PFSK-1 (cell line): Measurements from ENCODE around the gene TGIF2.

Experiments used
- FOXP2 ChIP-seq: optimal IDR thresholded peaks from 2 replicates; pipeline ENCODE3; 2011; ENCODE audit warnings: borderline replicate concordance, control low read depth, inconsistent platforms; ENCODE audit not compliant: insufficient read depth; ENCODE audit errors: extremely low read length, extremely low read depth
- POLR2AphosphoS5 ChIP-seq: IDR thresholded peaks from 2 replicates; pipeline ENCODE4 v1.6.1; 2012; ENCODE audit warnings: low read depth, mild to moderate bottlenecking, control low read depth, low read length, moderate library complexity
- SIN3A ChIP-seq: IDR thresholded peaks from 2 replicates; pipeline ENCODE4 v1.6.1; 2012; ENCODE audit warnings: mild to moderate bottlenecking, low read length, moderate library complexity, borderline replicate concordance; ENCODE audit not compliant: insufficient read depth
- TAF1 ChIP-seq: IDR thresholded peaks from 2 replicates; pipeline ENCODE4 v1.6.1; 2012; ENCODE audit warnings: low read length, control low read depth, borderline replicate concordance; ENCODE audit not compliant: insufficient read depth
- TF ChIP-seq, protein P1 (sequence below), 2 experiments: IDR thresholded peaks; 2 replicates each; pipeline versions ENCODE4 v1.6.1 to v1.8.0; 2011 to 2012; ENCODE audit warnings: low read depth in 2 of 2, low read length in 2 of 2, control low read depth in 1 of 2, inconsistent platforms in 1 of 2, mild to moderate bottlenecking in 1 of 2, moderate library complexity in 1 of 2; ENCODE audit not compliant: insufficient read depth in 1 of 2

The TGIF2 gene

GRCh38 chr20:36541227-36541767 lies 32.1 kb upstream of the TGIF2 start, which contains the start of gene MYL9:
Gene MYL9, plus strand, starts transcription at chr20:36541519. Its CDS starts 3,366 bp downstream, at chr20:36544885.
- TF ChIP-seq, protein P1, sequence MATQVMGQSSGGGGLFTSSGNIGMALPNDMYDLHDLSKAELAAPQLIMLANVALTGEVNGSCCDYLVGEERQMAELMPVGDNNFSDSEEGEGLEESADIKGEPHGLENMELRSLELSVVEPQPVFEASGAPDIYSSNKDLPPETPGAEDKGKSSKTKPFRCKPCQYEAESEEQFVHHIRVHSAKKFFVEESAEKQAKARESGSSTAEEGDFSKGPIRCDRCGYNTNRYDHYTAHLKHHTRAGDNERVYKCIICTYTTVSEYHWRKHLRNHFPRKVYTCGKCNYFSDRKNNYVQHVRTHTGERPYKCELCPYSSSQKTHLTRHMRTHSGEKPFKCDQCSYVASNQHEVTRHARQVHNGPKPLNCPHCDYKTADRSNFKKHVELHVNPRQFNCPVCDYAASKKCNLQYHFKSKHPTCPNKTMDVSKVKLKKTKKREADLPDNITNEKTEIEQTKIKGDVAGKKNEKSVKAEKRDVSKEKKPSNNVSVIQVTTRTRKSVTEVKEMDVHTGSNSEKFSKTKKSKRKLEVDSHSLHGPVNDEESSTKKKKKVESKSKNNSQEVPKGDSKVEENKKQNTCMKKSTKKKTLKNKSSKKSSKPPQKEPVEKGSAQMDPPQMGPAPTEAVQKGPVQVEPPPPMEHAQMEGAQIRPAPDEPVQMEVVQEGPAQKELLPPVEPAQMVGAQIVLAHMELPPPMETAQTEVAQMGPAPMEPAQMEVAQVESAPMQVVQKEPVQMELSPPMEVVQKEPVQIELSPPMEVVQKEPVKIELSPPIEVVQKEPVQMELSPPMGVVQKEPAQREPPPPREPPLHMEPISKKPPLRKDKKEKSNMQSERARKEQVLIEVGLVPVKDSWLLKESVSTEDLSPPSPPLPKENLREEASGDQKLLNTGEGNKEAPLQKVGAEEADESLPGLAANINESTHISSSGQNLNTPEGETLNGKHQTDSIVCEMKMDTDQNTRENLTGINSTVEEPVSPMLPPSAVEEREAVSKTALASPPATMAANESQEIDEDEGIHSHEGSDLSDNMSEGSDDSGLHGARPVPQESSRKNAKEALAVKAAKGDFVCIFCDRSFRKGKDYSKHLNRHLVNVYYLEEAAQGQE (IDR thresholded peaks at IDR 0.05; ENCODE audit: insufficient read depth in 1 of 2, low read depth in 2 of 2, low read length in 2 of 2), result no peak
- TF ChIP-seq FOXP2 (no peak), SIN3A (no peak), POLR2AphosphoS5 (no peak), TAF1 (no peak)

DNA sequence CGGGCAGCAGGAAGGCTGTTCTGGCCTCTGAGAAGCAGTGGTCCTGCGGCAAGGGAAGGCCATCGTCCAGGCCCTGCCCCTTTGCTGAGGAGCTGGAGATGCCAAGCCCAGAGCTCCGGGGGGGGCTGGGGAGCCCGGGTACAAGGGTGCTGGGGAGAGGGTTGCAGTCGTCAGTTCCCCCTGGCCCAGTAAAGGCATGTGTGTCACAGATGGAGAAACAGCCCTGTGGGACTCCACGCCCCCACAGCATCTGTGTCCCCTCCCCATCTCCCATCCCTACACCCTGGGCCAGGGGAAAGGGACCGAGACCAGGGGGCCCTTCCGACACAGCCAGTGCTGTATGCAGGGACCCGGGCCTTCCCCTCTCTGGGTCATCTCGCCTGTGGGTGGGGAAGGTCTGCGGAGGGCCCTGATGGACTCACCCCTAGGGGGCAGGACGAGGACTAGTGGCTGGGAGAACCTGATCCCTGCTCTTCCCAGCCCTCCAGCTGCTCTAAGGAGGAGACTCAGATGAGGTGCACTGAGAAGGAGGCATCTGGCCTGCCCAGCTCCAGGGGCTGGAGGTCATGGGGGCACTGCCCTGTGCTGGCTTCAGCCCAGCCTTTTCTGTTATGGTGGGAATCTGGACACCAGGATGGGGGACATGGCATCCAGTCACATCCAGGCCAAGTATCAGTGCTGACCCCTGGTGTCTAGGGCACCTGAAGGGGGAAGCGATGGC lies 31.5 kb upstream of the TGIF2 start:
- TF ChIP-seq FOXP2 (no peak), SIN3A (no peak), POLR2AphosphoS5 (no peak), TAF1 (no peak)
- TF ChIP-seq, protein P1 (IDR thresholded peaks at IDR 0.05; ENCODE audit: insufficient read depth in 1 of 2, low read depth in 2 of 2, low read length in 2 of 2), result no peak

DNA sequence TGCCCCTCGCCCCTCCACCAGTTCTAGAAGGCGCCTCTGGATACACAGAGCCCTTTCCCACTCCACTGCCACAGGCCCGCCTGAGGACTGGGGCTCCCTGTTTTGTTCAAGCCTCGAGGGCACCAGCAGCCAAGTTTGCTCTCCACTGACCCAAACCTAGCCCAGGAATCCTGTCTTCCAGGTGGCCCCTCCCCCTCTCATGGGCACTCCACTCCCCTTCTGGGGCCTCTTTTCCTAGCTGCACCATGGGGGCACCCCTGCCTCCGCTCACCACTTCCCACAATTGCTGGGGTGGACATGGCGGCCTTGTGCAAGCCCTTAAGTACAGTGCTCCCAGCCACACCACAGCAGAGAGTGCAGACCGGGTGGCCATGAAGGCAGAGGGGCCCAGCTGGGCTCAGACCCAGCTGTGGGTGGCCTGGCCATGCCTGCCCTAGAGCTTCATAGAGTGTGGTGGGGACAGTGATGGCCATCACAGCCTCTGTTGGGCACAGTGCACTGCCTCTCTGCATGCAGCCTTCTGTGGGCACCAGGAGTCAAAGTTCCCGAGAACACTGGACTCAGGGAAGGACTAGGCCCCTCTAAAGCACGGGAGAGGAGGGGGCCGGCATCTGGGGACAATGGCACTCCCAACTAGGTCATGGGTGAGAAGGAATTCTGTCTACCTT lies 30.7 kb upstream of the TGIF2 start:
- TF ChIP-seq FOXP2 (no peak), POLR2AphosphoS5 (no peak), SIN3A (no peak), TAF1 (no peak)
- TF ChIP-seq, protein P1 (IDR thresholded peaks at IDR 0.05; ENCODE audit: insufficient read depth in 1 of 2, low read depth in 2 of 2, low read length in 2 of 2), result no peak

DNA sequence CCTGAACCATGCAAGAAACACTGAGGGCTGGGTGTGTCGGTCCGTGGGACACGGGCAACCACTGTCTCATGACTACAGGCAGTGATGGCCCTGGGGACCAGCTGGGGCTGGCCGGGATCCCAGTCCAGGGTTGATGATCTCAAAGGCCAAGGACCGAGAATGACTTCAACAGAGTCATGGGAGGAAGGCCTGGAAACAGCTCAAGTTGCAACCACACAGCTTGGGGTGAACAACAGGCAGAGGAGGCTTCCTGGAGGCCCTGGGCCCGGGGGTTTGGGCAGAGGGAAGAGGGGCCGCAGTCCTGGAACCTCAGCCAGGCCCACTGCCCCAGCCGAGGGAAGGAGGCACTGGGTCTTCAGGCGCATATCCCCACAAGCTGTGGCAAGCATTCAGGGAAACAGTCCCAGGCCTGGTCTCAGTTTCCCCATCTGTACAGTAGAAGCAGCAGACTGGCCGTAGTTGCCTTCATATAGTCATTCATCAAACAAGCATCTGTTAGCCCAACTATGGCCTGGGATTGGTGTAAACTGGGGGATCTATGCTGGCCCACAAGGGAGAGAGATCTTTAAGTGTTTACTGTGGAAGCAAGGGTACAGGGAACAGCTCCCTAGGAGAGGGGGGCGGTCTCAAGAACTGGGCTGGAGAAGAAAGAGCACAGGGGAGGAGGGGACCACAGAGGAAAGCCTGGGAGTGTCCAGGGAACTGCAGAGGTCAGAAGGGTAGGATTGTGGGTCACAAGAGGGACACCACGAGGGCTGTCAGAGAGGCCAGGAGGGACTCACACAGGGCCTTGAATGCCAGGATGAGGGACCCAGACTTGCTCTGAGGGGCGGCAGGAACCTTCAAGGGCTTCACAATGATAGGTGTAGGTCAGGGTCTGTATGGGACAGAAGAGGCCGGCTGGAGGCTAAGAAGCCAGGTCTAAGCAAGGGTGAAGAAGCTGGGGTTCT lies 29.9 kb upstream of the TGIF2 start:
- TF ChIP-seq POLR2AphosphoS5 (no peak), TAF1 (no peak), FOXP2 (no peak), SIN3A (no peak)
- TF ChIP-seq, protein P1 (IDR thresholded peaks at IDR 0.05; ENCODE audit: insufficient read depth in 1 of 2, low read depth in 2 of 2, low read length in 2 of 2), result no peak
